Measurements from ENCODE around the gene BAIAP2.

Gene BAIAP2

DNA sequence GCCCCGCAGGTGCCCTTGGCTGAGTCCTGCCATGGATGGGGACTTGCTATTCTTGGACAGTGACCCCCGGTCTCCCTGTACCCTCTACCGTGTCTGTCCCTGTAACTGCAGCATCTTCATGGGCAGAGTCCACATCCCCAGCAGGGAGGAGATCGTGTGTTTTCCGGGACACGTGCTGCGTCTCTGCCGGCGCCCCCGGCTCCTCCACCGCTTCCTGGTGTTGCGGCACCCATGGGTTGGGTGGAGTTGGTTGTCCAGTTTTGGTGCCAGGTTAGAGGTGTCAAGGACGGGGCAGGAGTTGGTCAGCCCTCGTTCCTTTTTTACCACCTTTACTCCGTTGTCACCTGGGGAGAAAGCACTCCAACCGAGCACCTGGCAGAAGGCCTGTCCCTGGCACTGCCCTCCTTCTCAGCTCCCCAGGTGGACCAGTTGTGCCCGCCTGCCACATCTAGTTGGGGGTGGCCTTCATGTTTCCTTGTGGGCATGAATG, 20.0 kb downstream of the BAIAP2 start:
- DNase-seq = no peak

DNA sequence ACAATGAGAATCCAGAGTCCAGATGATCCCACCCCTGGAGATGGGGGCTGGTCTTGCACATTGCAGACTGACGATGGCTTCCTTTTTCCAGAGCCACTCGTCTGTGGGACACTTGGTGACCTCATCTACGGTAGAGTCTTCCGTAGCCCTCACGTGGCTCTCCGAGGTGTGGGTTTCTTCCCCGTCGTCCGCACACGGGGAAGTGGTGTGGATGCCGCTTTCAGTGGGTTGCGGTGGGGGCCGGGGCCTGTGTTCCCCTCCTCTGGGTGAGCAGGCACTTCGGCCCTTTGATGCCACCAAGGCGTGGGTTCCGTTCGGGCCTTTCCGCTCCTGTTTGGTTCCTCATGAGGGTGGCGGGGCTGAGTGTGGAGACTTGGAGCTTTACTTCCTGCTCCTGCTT, 21.4 kb downstream of the BAIAP2 start:
- DNase-seq = no peak

DNA sequence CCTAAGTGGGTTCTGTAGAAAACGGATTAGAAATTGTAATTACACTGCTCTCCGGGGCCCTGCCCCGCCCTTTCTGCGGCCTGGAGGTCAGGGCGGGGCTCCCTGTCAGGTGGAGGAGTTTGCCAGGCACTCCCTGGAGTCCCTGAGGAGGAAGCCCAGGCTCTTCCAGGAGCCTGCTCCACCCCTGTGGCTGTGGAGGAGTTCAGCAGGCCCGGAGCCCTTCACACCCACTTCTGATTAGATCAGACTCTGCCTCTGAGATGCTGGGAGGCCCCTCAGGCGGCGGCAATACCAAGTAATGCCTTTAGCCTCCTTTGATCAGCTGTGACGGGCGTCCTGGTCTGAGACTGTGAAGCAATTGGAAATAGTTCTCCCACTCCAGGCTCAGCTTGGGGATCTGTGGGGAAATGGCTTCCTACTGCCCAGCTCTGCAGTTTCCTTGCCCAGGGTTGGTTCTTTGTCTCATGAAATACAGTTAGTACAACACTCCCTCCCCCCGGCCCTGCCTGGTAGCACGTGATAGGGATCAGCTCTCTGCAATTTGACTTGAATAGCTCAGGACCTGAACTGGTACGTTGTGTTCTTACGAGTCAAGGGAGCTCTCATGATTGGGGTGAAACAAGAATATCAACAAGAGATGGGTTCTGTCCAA, 22.3 kb downstream of the BAIAP2 start:
- no peak for DNase-seq

DNA sequence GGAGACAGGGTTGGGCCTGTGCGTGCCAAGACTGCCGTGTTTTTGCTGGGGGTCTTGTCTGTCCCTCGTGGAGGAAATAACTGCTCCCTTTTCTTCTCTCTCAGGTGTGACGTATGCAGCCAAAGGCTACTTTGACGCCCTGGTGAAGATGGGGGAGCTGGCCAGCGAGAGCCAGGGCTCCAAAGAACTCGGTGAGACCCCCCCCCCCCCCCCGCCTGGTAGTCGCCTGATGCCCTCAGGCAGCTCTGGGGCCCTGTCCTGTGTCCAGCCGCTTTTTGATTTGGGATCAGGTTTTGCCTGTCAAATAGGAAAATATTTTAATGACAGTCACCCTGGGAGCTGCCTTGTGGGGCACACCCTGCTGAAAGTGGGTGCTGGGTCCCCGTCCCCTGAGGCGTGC, 22.8 kb downstream of the BAIAP2 start:
- no peak for DNase-seq

DNA sequence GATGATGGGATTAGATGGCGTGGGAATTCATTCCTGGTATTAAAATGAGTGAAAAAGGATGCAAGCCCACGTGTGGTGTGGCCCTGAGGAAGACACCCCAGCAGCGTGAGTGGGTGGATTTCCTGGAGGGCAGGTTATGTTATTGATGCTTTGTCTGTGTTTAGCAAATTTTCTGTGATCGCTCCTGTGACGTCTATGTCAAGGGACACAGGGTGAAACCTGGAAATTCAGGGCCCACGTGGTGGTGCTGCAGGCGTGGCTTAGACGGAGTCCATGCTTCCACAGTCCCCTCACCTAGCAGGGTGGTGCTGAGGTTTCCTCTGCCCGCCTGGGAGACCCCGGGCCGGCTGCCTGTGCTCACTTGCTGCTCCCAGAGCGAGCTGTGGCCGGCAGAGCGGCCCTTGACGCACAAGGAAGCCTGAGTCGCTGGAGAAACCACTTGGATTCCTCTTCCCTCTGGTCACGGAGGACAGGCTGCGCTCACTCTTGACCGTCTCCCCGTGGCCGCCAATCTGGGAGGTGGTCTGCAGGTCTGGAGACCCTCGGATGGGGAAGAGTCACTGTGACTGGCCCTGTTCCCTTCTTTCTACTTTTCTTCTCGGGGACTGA, 23.4 kb downstream of the BAIAP2 start:
- DNase-seq = no peak

DNA sequence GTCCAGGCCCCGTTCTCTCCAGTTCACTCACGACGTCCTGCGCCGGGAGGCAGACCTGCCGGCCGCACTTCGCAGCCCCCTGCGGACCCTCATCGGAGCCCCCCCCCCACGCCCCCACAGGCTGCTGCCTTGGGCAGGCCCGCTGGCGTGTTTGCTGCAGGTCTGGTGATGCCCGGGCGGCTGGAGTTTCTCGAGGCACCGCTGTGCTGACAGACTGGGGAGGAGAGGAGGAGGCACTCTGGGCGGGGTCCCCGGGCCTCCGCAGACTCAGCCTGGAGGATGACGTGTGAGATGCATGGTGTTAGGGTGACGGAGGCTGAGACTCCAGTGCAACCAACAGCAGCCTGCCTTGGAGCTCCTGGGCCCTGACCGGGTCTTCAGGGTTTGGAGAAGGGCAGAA, 24.1 kb downstream of the BAIAP2 start:
- DNase-seq = no peak

DNA sequence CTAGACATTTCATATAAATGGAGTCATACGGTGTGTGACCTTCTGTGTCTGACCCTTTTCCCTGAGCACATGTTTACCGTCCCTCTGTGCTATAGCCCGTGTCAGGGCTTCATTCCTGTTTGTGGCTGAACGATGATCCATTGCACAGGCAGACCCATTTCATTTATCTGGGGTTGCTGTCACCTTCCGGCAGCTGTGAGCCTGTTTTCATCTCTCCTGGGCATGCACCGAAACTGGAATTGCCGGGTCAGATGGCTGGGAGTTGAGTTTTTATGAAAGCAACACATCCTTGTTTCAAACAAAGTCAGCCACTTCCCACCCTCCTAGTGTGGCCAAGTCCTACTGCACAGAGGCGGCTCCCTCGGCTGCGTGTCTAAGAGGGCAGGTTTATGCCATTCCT, 25.5 kb downstream of the BAIAP2 start:
- DNase-seq = no peak

DNA sequence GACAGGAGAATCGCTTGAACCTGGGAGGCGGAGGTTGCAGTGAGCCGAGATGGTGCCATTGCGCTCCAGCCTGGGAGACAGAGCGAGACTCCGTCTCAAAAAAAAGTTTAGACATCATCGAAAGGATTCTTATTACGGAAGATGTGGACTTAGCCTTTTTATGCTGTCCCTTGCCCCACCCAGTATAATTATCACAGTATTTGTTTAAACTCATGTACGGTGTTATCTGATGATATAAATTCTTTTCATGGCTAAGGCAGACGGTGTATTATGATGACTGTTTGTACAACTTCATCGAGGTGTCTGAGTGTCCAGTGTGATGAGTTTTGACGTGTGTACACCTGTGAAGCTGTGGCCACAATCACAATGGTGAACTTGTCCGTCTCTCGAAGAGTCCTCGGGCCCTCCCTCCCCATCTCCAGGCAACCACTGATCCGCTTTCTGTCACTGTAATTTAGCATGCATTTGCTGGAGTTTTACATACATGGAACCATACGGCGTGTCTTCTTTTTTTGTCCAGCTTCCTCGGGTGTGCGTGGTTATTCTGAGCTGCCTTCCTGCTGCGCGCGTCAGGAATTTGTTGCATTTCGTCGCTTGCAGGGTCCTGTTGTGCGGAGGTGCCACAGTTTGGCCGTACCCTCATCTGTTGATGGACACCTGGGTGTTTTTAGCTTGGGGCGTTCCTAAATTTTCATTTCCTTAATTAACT, 26.2 kb downstream of the BAIAP2 start:
- no peak for DNase-seq

DNA sequence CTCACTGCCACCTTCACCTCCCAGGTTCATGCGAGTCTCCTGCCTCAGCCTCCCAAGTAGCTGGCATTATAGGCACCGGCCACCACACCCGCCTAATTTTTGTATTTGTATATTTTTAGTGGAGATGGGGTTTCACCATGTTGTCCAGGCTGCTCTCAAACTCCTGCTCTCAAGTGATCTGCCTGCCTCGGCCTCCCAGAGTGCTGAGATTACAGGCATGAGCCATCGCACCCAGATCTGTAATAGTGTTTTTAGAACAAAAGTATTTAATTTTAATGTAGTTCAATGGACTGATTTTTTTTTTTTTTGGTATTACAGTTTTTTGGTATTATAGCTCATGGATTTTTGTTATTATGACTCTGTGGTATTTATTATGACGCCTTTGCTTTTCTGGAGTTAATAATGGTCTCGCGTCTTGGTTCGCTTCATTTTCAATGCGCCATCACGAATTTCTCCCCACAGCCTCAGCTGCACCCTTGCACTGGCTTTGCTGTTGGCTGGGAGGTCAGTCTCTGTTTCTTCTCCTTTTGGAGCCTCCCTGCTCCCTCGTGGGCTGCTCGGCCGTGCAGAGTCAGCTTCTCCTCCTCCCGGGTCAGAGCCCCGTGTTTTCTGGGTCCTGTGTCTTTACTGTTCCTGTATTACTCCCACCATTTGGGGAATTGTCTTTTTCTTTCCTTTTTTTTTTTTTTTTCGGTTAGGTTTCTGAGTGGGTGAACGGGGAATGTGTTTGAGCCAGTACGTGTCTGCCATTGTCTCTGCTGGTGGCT, 27.2 kb downstream of the BAIAP2 start:
- DNase-seq = no peak

DNA sequence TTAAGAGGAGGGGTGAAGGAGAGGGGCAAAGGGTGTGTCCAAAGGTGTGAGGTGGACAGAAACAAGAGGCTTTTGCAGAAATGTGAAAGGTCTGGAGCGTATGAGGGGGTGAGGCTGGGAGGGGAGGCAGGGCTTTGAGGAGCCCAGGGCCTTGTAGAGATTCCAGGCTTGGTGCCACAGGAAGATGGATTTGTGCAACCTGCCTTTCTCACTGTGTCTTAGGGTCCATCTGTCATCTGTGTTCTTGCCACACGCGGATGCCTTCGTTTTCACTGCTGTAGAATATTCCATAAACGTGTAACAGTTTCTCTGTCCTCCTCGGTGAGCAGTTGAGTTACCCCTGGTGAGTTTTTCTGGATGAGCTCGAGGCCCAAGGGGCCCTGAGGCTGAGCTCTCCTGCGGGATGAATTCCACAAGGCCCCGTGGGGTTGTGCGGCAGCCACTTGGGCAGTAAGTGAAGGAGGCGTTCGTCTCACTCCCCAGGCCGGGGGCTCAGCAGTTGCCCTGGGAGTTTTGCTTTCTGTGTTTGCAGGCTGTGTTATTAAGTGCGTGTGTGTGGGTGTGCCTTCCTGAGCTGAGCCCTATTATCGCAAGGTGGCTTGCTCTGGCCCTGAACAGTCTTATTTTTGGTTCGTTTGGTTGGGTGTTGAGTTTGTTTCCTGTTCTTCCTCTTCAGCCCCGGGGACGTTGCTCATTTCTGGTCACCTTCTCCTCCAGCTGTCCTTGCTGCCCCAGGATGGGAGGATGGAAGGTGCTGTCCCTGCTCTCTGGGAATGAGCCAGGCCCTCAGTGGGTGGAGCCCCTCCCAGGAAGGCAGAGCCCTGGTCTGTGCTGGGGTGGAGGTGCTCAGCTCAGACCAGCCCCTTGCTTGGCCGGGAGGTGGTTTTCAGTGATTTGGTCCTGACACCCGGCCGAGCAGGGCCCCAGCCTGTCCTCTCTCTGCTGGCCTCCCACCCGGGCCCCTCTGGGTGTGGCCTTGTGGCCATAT, 28.4 kb downstream of the BAIAP2 start:
- DNase-seq = no peak

DNA sequence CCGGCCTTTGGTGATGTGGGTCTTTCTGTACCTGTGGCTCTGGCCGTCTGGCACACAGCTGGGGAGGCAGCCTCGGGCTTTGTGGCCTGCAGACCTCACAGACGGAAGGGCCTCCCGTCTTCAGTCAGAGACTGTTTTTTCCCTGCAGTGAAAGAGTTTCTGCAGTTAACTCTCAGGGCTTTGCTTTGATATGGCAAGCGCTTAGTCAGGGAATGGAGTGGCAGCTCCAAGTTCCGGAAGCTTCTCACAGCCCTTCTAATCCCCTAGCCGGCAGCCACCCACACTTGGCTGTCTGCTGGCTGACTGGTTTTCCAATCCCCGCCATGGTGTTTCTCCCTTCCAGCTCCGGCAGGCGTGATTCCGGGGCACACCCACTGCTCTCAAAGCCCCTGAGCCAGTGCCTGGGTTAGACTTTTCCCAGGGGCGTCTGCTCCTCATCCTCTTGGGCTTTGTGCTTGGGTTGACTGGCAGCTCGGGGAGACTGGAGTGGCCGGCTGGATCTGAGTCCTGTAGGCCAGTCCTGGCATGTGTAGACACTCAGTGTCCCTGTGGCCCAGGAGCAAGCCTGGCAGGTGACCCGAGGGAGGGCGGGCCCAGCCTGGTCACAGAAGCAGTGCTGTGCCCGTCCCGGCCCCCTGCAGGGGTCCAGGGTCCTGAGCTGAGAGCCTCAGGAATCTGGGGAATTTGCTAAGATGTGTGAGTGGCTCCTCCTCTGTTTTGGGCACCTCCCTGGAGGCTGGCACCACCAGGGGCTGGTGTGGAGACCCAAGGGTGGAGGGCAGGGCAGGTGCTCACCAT, 29.9 kb downstream of the BAIAP2 start:
- no peak for DNase-seq

DNA sequence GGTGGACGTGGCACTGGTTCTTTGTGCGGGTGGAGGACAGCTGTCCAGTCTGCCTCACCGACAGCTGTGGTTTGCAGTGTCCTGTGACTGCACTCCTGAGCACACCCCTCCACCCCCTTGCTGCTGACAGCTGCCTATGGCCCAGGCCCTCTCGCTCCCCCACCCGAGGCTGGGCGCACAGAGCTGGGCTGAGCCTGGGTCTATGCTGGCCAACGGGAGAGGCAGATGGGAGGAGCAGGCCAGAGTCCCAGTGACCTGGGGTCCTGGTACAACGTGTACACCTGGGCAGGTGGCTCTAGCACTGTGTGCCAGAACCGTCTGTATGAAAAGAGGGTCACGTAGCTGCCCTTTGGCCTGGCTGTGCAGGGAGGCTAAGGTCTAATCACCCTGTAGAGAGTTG, 30.5 kb downstream of the BAIAP2 start:
- no peak for DNase-seq

DNA sequence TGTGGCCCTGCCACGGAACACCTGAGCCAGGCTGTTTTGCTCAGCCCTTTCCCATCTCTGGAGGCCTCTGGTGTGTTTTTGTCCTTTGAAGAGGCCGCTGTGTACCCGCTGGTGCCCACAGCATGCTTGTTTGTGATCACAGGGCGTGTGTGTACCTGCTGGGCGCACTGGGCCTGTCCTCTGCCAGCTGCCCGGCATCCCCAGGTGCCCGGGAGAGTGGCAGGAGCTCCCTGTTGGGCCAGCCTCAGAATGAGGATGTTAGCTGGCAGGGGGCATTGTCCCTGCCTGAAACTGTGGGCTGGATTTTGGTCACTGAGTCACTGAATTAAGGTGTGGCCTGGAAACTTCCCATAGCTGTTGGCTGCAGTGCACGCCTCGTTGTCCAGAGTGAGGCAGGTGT, 31.1 kb downstream of the BAIAP2 start:
- no peak for DNase-seq

DNA sequence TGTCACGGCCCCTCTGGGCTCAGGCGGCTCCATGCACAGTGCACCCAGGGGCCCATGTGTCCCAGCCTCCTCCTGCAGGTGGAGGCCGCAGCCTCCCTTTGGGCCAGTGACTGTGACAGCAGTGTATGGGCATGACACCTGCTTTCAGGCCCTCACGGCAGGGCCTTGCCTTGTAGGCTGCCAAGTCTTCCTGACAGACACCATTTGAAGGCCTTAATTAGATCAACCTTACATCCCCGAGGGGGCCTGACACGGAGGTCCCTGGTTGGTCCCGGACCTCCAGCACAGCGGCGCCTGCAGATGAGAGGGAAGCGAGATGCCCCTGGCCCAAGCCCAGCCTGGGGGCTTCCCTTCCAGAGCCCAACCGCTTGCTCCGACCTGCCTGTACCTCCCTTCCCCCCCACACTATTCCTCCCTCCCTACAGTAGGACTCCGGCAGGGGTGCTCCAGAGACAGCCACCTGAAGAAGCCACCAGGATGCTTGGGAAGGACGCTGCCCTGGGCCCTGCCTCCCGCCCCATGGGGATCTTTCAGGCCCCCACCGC, 31.9 kb downstream of the BAIAP2 start:
- DNase-seq = no peak

DNA sequence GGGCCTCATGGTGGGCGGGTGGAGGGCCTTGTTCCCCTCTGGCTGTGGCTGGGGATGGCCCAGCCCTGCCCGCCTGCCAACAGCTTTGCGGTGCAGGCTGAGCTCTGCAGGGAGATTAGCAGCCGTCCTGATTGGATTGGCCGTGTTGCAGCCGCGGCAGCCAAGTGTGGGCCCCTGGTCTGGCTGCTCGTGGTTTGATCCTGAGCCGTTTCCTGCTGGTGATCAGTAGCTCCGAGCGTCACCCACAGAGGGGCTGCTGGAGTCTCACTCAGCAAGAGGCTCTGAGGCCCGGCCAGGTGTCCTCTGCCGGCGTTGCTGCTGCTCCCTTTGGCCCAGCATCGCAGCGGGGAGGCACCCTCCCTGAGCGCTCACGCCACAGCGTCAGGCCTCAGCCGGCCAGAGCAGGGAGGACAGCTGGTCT, 32.5 kb downstream of the BAIAP2 start:
- DNase-seq = no peak

DNA sequence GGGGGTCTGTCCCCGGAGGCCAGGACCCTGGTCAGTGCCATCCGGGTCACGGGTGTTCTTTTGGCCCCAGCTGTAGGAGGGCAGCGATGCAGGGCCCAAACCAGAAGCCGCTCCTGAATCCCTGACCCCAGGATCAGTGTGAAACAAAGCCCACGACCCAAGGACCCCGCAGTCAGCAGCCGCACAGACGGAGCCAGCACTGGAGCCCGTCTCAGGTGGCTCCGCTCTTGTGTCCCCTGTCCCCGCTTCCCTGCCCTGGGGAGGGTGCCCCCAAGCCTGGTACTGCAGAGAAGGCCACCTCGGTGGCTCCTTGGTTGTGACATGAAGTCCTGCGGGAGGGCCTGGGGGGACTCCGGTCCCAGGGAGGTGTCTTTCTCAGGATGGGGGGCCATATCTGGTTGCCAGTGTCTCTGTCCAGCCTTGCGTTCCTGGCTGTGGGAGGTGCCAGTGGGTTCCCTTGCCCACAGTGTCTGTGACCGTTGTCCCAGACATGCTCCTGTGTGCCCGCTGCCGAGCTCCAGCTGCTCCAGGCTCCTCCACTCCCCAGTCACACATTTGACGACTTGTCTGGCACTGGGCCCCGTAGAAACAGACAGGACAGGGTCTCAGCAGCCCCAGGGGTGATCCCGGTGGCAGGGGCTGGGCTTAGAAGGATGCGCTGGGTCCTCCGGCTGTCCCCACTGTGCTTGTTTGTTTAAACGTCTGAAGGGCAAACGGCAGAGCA, 33.6 kb downstream of the BAIAP2 start:
- DNase-seq = no peak

DNA sequence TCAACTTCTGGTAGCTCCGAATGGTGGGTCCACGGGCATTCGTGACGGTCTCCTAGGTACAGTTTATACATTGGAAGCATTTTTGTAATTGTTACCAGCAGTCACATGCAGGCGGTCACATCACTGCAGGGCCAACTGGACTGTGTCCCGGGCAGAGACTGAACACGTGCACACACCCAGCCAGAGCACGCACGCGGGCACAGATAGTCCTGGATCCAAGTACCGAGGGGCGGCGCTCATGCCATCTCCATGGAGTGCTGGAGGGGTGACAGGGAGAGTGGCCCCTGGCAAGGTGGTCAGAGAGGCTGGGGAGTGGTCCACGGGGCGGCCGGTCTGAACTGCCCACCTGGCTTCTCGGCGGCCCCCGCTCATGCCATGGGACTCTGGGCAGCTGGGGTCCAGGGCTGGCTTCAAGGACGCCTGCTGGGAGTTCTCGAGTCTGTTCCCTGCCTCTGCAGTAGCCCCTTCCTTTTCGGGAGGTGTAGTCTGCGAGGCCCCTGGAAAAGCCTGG, 34.2 kb downstream of the BAIAP2 start:
- no peak for DNase-seq

DNA sequence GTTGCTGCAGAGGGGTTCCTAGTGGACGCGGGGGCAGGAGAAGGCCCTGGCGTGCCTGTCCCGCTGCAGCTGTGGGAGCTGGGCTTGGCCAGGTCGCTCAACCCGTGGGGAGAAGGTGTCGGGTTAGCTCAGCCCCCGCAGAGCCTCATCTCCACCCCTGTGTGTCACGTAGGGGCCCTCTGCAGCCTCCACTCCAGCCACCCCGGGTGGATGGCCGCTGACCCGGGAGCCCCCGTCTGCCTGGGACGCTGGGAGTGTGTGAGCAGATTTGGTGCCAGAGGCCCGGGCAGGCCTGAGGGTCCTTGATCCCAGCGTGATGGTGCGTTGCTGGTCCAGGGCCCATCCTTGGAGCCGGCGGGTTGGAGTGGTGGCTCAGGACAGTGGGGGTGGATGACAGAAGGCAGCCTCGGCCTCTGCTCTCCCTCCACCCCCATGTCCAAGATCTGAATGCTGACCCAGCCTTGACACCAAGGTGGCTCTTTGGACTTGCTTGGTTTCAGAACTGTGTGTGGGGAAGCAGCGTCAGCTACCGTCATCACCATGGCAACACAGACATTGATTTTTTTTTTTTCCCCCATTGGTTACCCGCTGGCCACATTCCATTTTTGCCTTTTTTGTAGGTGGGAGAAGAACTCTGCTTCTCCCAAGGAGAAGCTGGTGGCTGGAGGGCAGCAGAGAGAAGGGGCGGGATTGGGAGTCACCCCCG, 35.7 kb downstream of the BAIAP2 start:
- DNase-seq = no peak
